H9 (cell line): Measurements from ENCODE around the gene ANAPC16. TPM values are rescaled to one million over a fixed set of nuclear protein-coding genes. Genes with fewer than 3 reads are reported as not detected.

Source experiments
- DNase-seq: peaks from one replicate; pipeline ENCODE4 v3.0.0-alpha.2; 2017
- H2AFZ ChIP-seq: one replicate; pipeline ENCODE4 v1.6.1; 2013; ENCODE audit warnings: mild to moderate bottlenecking, low read length, control low read depth, moderate library complexity
- H2AK5ac ChIP-seq: 2 replicates; pipeline ENCODE4 v1.6.1; 2013; ENCODE audit warnings: low read length, control low read depth, mixed read lengths; ENCODE audit not compliant: insufficient read length
- H2BK120ac ChIP-seq: one replicate; pipeline ENCODE4 v1.6.1; 2013; ENCODE audit warnings: low read depth, mild to moderate bottlenecking, low read length, control low read depth, inconsistent platforms; ENCODE audit not compliant: poor library complexity, severe bottlenecking
- H2BK12ac ChIP-seq: 2 replicates; pipeline ENCODE4 v1.6.1; 2013; ENCODE audit warnings: low read length, control low read depth, mixed read lengths, low read depth; ENCODE audit not compliant: insufficient read length
- H2BK15ac ChIP-seq: 2 replicates; pipeline ENCODE4 v1.6.1; 2013; ENCODE audit warnings: low read depth, low read length, control low read depth
- H2BK20ac ChIP-seq: one replicate; pipeline ENCODE4 v1.6.1; 2013; ENCODE audit warnings: low read depth, mild to moderate bottlenecking, low read length, control low read depth, inconsistent platforms; ENCODE audit not compliant: poor library complexity, severe bottlenecking
- H2BK5ac ChIP-seq: 2 replicates; pipeline ENCODE4 v1.6.1; 2013; ENCODE audit warnings: low read length, control low read depth, mixed read lengths; ENCODE audit not compliant: insufficient read length
- H3K14ac ChIP-seq: 2 replicates; pipeline ENCODE4 v1.6.1; 2013; ENCODE audit warnings: low read length, control low read depth; ENCODE audit not compliant: insufficient read depth
- H3K18ac ChIP-seq: 2 replicates; pipeline ENCODE4 v1.6.1; 2013; ENCODE audit warnings: low read depth, mild to moderate bottlenecking, mixed read lengths, low read length, control low read depth; ENCODE audit not compliant: insufficient read length
- H3K23ac ChIP-seq: 2 replicates; pipeline ENCODE4 v1.6.1; 2013; ENCODE audit warnings: low read length, control low read depth, mixed read lengths, low read depth; ENCODE audit not compliant: insufficient read length
- H3K23me2 ChIP-seq: 2 replicates; pipeline ENCODE4 v1.6.1; 2013; ENCODE audit warnings: low read depth, mild to moderate bottlenecking, mixed read lengths, low read length, control low read depth; ENCODE audit not compliant: insufficient read length, poor library complexity, severe bottlenecking
- H3K27ac ChIP-seq: 2 replicates; pipeline ENCODE4 v1.5.1; 2013; ENCODE audit warnings: low read length, control low read depth, mixed read lengths, low read depth; ENCODE audit not compliant: insufficient read length
- H3K27me3 ChIP-seq: 2 replicates; pipeline ENCODE4 v1.6.1; 2013; ENCODE audit warnings: low read length, control low read depth, inconsistent platforms; ENCODE audit not compliant: insufficient read depth
- H3K4ac ChIP-seq: 2 replicates; pipeline ENCODE4 v1.6.1; 2013; ENCODE audit warnings: low read depth, mild to moderate bottlenecking, control low read depth, inconsistent platforms, low read length, moderate library complexity
- H3K4me1 ChIP-seq: 2 replicates; pipeline ENCODE4 v1.6.1; 2013; ENCODE audit warnings: low read length, control low read depth, inconsistent platforms; ENCODE audit not compliant: insufficient read depth
- H3K4me2 ChIP-seq: 2 replicates; pipeline ENCODE4 v1.6.1; 2013; ENCODE audit warnings: low read length, control low read depth, mixed read lengths; ENCODE audit not compliant: insufficient read length, insufficient read depth
- H3K56ac ChIP-seq: 2 replicates; pipeline ENCODE4 v1.6.1; 2013; ENCODE audit warnings: low read depth, mild to moderate bottlenecking, mixed read lengths, low read length, control low read depth; ENCODE audit not compliant: insufficient read length
- H3K79me1 ChIP-seq: 2 replicates; pipeline ENCODE4 v1.6.1; 2013; ENCODE audit warnings: low read depth, mild to moderate bottlenecking, moderate library complexity, low read length, control low read depth, inconsistent platforms; ENCODE audit not compliant: insufficient read depth, poor library complexity, severe bottlenecking
- H3K79me2 ChIP-seq: 2 replicates; pipeline ENCODE4 v1.6.1; 2013; ENCODE audit warnings: low read length, control low read depth, inconsistent platforms; ENCODE audit not compliant: insufficient read depth
- H3K9ac ChIP-seq: 2 replicates; pipeline ENCODE4 v1.6.1; 2013; ENCODE audit warnings: low read length, control low read depth, mixed read lengths; ENCODE audit not compliant: insufficient read length; ENCODE audit errors: extremely low read depth
- H3K9me3 ChIP-seq: one replicate; pipeline ENCODE4 v1.6.1; 2013; ENCODE audit warnings: low read depth, low read length, inconsistent platforms; ENCODE audit not compliant: control insufficient read depth
- H3T11ph ChIP-seq: one replicate; pipeline ENCODE4 v1.6.1; 2013; ENCODE audit warnings: mild to moderate bottlenecking, low read length, control low read depth, inconsistent platforms
- H4K20me1 ChIP-seq: one replicate; pipeline ENCODE4 v1.6.1; 2013; ENCODE audit not compliant: control insufficient read depth, insufficient read length, insufficient read depth
- H4K5ac ChIP-seq: 2 replicates; pipeline ENCODE4 v1.6.1; 2013; ENCODE audit warnings: low read depth, mild to moderate bottlenecking, mixed read lengths, low read length, control low read depth; ENCODE audit not compliant: insufficient read length
- H4K8ac ChIP-seq: replicated peaks from 2 replicates; pipeline ENCODE4 v1.6.1; 2013; ENCODE audit warnings: low read length, control low read depth, mixed read lengths, low read depth; ENCODE audit not compliant: insufficient read length
- H4K91ac ChIP-seq: 2 replicates; pipeline ENCODE4 v1.6.1; 2013; ENCODE audit warnings: low read depth, mild to moderate bottlenecking, moderate library complexity, mixed read lengths, low read length, control low read depth; ENCODE audit not compliant: insufficient read length
- H3K27ac Mint-ChIP-seq, 3 experiments: 2 replicates in 2 of 3; 3 replicates in 1 of 3; pipeline ENCODE4 v1.8.0; 2020 to 2021; ENCODE audit warnings: mixed read lengths in 3 of 3, mild to moderate bottlenecking in 1 of 3, moderate library complexity in 1 of 3
- H3K27me3 Mint-ChIP-seq: 2 replicates; pipeline ENCODE4 v1.8.0; 2021; ENCODE audit warnings: low read depth, mild to moderate bottlenecking, moderate library complexity, mixed read lengths
- H3K36me3 Mint-ChIP-seq, 3 experiments: 2 replicates in 2 of 3; 3 replicates in 1 of 3; pipeline ENCODE4 v1.8.0; 2020 to 2021; ENCODE audit warnings: low read depth in 3 of 3, mixed read lengths in 3 of 3; ENCODE audit not compliant: insufficient read depth in 1 of 3
- H3K4me1 Mint-ChIP-seq, 2 experiments: 2 replicates each; pipeline ENCODE4 v1.8.0; 2020; ENCODE audit warnings: mixed read lengths in 2 of 2
- H3K4me3 Mint-ChIP-seq, 2 experiments: 2 replicates in 1 of 2; 3 replicates in 1 of 2; pipeline ENCODE4 v1.8.0; 2020 to 2021; ENCODE audit warnings: mild to moderate bottlenecking in 2 of 2, mixed read lengths in 2 of 2, moderate library complexity in 1 of 2
- H3K9me3 Mint-ChIP-seq, 2 experiments: 2 replicates in 1 of 2; 3 replicates in 1 of 2; pipeline ENCODE4 v1.8.0; 2020; ENCODE audit warnings: mild to moderate bottlenecking in 2 of 2, mixed read lengths in 2 of 2, moderate library complexity in 1 of 2
- CTCF ChIP-seq: fragments of 200-600 bp; sonication (generic); conservative IDR thresholded peaks from 3 replicates; pipeline ENCODE4 v1.8.0; 2021; ENCODE audit warnings: antibody characterized with exemption, mild to moderate bottlenecking
- WGBS: extraction: QIAGEN DNeasy Blood & Tissue Kit; methylation state at CpG from one replicate; pipeline ENCODE4 v1.1.7; 2013; ENCODE audit warnings: missing lambda C conversion rate, low lambda C conversion rate, mixed read lengths; ENCODE audit not compliant: insufficient read length; ENCODE audit errors: extremely low coverage; 5-methylcytosine and 5-hydroxymethylcytosine counted together
- total RNA-seq: library from RNA; stranded (reverse); gene quantifications from 2 replicates; pipeline ENCODE4 v1.2.1, GENCODE V29; 2021

Gene ANAPC16
- total RNA-seq, 1 experiment from 2014 or later = 66.6 TPM

DNA sequence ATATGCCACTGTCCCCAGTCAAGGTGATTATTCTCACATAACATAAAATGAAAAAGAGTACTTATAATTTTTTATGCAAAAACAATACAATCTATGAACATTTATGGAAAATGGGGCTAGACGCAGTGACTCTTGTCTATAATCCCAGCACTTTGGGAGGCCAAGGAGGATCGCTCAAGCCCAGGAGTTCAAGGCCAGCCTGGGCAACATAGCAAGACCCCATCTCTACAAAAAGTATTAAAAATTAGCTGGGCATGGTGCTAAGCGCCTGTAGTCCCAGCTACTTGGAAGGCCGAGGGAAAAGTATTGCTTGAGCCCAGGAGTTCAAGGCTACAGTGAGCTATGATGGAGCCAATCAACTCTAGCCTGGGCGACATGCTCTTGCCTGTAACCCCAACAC, 14.5 kb upstream of the ANAPC16 start:
- Histone ChIP-seq H3T11ph (no peak overlapping the region), H2BK20ac (no peak overlapping the region), H3K23ac (no peak overlapping the region), H3K79me1 (no peaks in the 10 kb centered on the region), H2AK5ac (no peak overlapping the region), H3K56ac (no peak overlapping the region), H4K8ac (no peak overlapping the region), H3K23me2 (no peaks in the 10 kb centered on the region), H3K14ac (no peak overlapping the region), H2BK15ac (no peak overlapping the region), H2BK120ac (no peak overlapping the region), H3K4ac (no peak overlapping the region), H4K20me1 (no peaks in the 10 kb centered on the region), H3K9ac (no peak overlapping the region), H3K18ac (no peak overlapping the region), H3K79me2 (no peaks in the 10 kb centered on the region), H3K9me3 (no peaks in the 10 kb centered on the region), H3K4me2 (no peak overlapping the region), H3K27ac (no peak overlapping the region), H3K4me1 (no peaks in the 10 kb centered on the region), H3K27me3 (no peaks in the 10 kb centered on the region), H2BK5ac (no peak overlapping the region), H2BK12ac (no peak overlapping the region), H4K5ac (no peak overlapping the region), H4K91ac (no peak overlapping the region), H2AFZ (no peak overlapping the region)
- no CpG with 5 or more reads among the region's 5 CpGs for WGBS
- Mint-ChIP-seq H3K4me3 (no peak overlapping the region), H3K36me3 (peaks cover 6 to 52% (median 36%) of the 10 kb centered on the region in 3 experiments; a peak in 6 of 7 replicates), H3K27ac (no peak overlapping the region; a peak in 1 of 7 replicates), H3K27me3 (no peaks in the 10 kb centered on the region), H3K4me1 (no peaks in the 10 kb centered on the region), H3K9me3 (no peaks in the 10 kb centered on the region)
- TF ChIP-seq CTCF = no peak
- DNase-seq = no peak
